Heart left ventricle (tissue), 13 donors: ENCODE data around the gene SPEM3.

ENCODE experiments used
- CTCF ChIP-seq, 12 donors: fragments of 200-600 bp; sonication (generic) in 4 of 12; IDR thresholded peaks; one replicate each; pipeline versions ENCODE4 v1.5.0 to v1.8.0; 2018 to 2022; ENCODE audit warnings: antibody characterized with exemption in 12 of 12, mild to moderate bottlenecking in 5 of 12
- POLR2A ChIP-seq, 2 donors: fragments of 450-650 bp; IDR thresholded peaks; one replicate each; pipeline ENCODE4 v1.6.1; 2017; ENCODE audit warnings: antibody characterized with exemption in 2 of 2, mild to moderate bottlenecking in 2 of 2, moderate library complexity in 2 of 2
- donor health status: ischemic (EF 13 %, LVEDD 7.1; RV severe dilation, severe dysfunction).
- donor health status: DM: no; HTN: yes; CAD: no.
- donor health status: DM: no; HTN: no; CAD: no.
- donor health status: ischemic (EF 25% LVEDD 6.9; RV normal size, moderate dysfunction).
- donor health status: ischemic (EF 25% LVEDD 5.7; RV mildly dilated, moderate dysfunction).
- donor health status: ischemic (EF 35%, LVEDD 5.7; RV mildly dilated, moderate dysfunction).
- donor health status: nonischemic (EF 11% LVEDD 7.7; RV severe dilation, severe dysfunction).
- donor health status: DM: yes; HTN: yes; CAD: no.
- donor health status: PGD.
- donor health status: ischemic (EF 29% LVEDD 5.4; RV normal size, mild dysfunction).
- donor health status: nonischemic (EF 23%, LVEDD 6.1; RV moderate dilation, normal function).

DNA sequence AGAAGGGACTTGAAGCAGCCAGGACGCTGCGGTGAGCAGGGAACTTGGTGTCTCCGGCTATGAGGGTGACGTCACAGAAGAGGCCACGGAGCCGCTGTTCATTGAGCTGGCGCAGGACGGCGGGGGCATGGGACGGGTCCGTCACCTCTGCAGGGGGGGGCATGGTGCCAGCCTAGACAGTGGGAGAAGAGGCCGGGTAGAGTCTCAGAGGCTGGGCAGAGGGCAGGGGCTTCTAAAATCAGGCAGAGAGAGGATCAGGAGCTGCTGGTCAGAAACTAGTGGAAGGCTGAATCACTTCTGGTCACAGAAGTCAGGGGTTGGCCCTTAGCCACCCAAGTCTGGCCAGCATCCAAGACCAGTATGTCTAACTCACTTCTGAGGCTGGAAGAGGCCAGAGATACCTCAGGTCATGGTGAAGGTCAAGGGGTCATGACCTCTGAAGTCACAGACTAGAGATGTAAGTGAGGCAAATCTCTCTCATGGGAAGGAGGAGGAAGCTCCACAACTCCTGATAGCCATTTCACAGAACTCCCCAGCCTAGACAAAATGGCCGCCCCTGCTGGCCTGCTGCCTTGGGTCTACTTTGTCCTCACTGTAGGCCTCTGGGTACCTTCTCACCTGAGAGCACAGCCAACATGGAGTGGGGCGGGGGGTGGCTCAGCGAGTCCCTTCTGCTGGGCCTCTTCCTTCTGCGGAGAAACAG, 38.1 kb downstream of the SPEM3 start:
- TF ChIP-seq CTCF (IDR thresholded peaks at IDR 0.05) (no peak), POLR2A (IDR thresholded peaks at IDR 0.05) (no peak)
